Left ventricle myocardium inferior (tissue), 1 donor: Measurements from ENCODE around the gene WFIKKN2. TPM values are rescaled to one million over a fixed set of nuclear protein-coding genes. Genes with fewer than 3 reads are reported as not detected.

Experiments used
- DNase-seq: peaks from one replicate; pipeline ENCODE4 v3.0.0-alpha.2; 2020
- H3K27ac ChIP-seq: fragments of 200-600 bp; replicated peaks from 2 replicates; pipeline ENCODE4 v1.8.0; 2021
- H3K27me3 ChIP-seq: fragments of 200-600 bp; 2 replicates; pipeline ENCODE4 v1.8.0; 2021; ENCODE audit warnings: low read depth
- H3K36me3 ChIP-seq: fragments of 200-600 bp; 2 replicates; pipeline ENCODE4 v1.8.0; 2021
- H3K4me1 ChIP-seq: fragments of 200-600 bp; 2 replicates; pipeline ENCODE4 v1.8.0; 2021
- H3K4me3 ChIP-seq: fragments of 200-600 bp; 2 replicates; pipeline ENCODE4 v1.8.0; 2021; ENCODE audit warnings: mild to moderate bottlenecking, moderate library complexity
- H3K9me3 ChIP-seq: fragments of 200-600 bp; replicated peaks from 2 replicates; pipeline ENCODE4 v1.8.0; 2021
- intact Hi-C: fragments of 100-400 bp; cut with micrococcal nuclease; formaldehyde crosslinking; loops from one replicate; pipeline ENCODE4 v1.11.0; 2022
- total RNA-seq: library from RNA; stranded (reverse); fragmentation: NEBNext Ultra II Directional; extraction: Animal tissue kit (Norgen Biotek cat#: 25700); gene quantifications from one replicate; pipeline ENCODE4 v1.2.1, GENCODE V29; 2021
- TF ChIP-seq, protein P1 (sequence below): fragments of 200-600 bp; IDR thresholded peaks from 2 replicates; pipeline ENCODE4 v1.8.0; 2021; ENCODE audit warnings: antibody characterized with exemption, mild to moderate bottlenecking, borderline replicate concordance
- donor health status: DM: no; HTN: yes; CAD: no; lungs with severe emphysema.

Gene WFIKKN2
- total RNA-seq, 1 donor from 2014 or later = 0.25 TPM

GRCh38 chr17:50861334-50861676 is 25.9 kb downstream of the WFIKKN2 start:
- H3K4me3 ChIP-seq = peak overlapping the region; percentile 94
- H3K27ac ChIP-seq = peak overlapping the region; percentile 36
- intact Hi-C loops = no loop called here
- TF ChIP-seq, protein P1, sequence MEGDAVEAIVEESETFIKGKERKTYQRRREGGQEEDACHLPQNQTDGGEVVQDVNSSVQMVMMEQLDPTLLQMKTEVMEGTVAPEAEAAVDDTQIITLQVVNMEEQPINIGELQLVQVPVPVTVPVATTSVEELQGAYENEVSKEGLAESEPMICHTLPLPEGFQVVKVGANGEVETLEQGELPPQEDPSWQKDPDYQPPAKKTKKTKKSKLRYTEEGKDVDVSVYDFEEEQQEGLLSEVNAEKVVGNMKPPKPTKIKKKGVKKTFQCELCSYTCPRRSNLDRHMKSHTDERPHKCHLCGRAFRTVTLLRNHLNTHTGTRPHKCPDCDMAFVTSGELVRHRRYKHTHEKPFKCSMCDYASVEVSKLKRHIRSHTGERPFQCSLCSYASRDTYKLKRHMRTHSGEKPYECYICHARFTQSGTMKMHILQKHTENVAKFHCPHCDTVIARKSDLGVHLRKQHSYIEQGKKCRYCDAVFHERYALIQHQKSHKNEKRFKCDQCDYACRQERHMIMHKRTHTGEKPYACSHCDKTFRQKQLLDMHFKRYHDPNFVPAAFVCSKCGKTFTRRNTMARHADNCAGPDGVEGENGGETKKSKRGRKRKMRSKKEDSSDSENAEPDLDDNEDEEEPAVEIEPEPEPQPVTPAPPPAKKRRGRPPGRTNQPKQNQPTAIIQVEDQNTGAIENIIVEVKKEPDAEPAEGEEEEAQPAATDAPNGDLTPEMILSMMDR = no peak
- H3K27me3 ChIP-seq = no peaks in the 10 kb centered on the region
- H3K9me3 ChIP-seq = no peaks in the 10 kb centered on the region
- peaks cover 20% of the 10 kb centered on the region for H3K36me3 ChIP-seq
- peaks cover 56% of the 10 kb centered on the region for H3K4me1 ChIP-seq
- no peak for DNase-seq

DNA sequence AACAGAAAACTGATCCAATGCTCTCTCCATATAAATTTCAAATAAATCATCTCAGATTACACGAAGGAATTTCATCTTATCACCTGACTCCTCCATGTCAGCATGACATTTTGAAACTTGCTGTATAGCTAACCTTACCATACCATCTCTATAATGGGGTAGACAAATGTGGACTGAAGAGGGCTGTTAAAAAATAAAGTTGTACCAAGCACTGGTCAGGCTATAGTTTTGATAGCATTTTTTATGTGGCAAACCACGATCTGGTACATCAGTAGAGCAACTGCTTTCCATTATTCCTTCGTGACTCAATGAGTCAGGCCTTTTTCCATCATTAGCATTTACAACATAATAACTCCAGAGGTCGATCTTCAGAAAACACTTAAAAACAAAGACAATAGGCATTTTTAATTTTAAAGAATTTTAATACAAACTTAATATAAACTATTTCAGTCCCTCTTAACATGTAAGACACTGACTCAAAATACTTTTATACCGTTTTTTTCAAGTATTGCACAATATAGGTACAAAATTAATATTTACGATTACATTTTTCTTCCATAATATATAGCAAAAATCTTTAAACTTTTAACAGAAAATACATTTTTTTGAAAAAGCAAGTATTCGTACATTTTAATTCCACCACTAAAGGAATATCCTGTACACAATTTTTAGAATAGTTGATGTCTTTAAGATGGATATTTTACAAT is 26.6 kb downstream of the WFIKKN2 start:
- Histone ChIP-seq H3K9me3 (no peaks in the 10 kb centered on the region), H3K27ac (peak overlapping the region; percentile 99), H3K27me3 (no peaks in the 10 kb centered on the region), H3K4me3 (peak overlapping the region; percentile 94), H3K4me1 (peaks cover 60% of the 10 kb centered on the region), H3K36me3 (peaks cover 20% of the 10 kb centered on the region)
- intact Hi-C loops = no loop called here
- TF ChIP-seq, protein P1 = no peak
- DNase-seq = no peak

- Histone ChIP-seq H3K9me3 (no peaks in the 10 kb centered on the region), H3K4me1 (peaks cover 68% of the 10 kb centered on the region), H3K4me3 (peak overlapping the region; percentile 94), H3K36me3 (peaks cover 20% of the 10 kb centered on the region), H3K27ac (peak overlapping the region; percentile 99), H3K27me3 (no peaks in the 10 kb centered on the region)
- intact Hi-C loops = no loop called here
- no peak for DNase-seq
- TF ChIP-seq, protein P1 = peak; percentile 65
Observed at GRCh38 chr17:50863221-50863843, 27.9 kb downstream of the WFIKKN2 start.

- Histone ChIP-seq H3K36me3 (peaks cover 20% of the 10 kb centered on the region), H3K4me1 (peaks cover 74% of the 10 kb centered on the region), H3K27me3 (no peaks in the 10 kb centered on the region), H3K27ac (peak overlapping the region; percentile 99), H3K4me3 (peak overlapping the region; percentile 94), H3K9me3 (no peaks in the 10 kb centered on the region)
- intact Hi-C loops = no loop called here
- no peak for DNase-seq
- TF ChIP-seq, protein P1 = no peak
Observed at GRCh38 chr17:50863931-50864330, 28.5 kb downstream of the WFIKKN2 start.

DNA sequence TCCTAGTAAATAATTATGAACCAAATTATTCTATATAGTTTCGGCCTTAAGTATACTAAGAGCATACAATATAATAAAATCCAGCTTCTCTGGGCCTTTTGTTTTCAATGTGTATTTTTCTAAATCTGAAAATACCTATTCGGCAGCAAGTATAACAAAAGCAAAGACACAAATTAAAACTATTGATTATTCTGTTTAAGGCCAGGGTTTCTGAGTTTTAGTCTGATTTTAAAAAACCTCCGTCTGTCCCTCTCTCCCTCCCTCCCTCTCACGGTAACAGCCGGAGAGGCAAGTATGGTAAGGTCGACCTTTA is 29.3 kb downstream of the WFIKKN2 start:
- no peak for DNase-seq
- Histone ChIP-seq H3K9me3 (no peaks in the 10 kb centered on the region), H3K4me1 (peaks cover 75% of the 10 kb centered on the region), H3K36me3 (peaks cover 20% of the 10 kb centered on the region), H3K27ac (peak overlapping the region; percentile 99), H3K27me3 (no peaks in the 10 kb centered on the region), H3K4me3 (peak overlapping the region; percentile 94)
- intact Hi-C loops = no loop called here
- TF ChIP-seq, protein P1 = no peak
